Ascending aorta (tissue), 2 donors: ENCODE data around the gene BTG2. TPM values are rescaled to one million over a fixed set of nuclear protein-coding genes. Genes with fewer than 3 reads are reported as not detected.
"Not testable (repeated sequence)": the region's sequence is repeated elsewhere in the genome, so short reads cannot be mapped to it uniquely, and the experiment has no call there.

Source experiments
- DNase-seq, 2 donors: peaks; one replicate each; pipeline ENCODE4 v3.0.0-alpha.2; 2019; ENCODE audit warnings: low spot score in 2 of 2
- H3K27ac ChIP-seq, 2 donors: fragments of 200-600 bp; sonication (generic); one replicate each; pipeline ENCODE4 v1.5.1; 2016 to 2017; ENCODE audit warnings: mild to moderate bottlenecking in 1 of 2
- H3K27me3 ChIP-seq: fragments of 200-600 bp; sonication (generic); one replicate; pipeline ENCODE4 v1.5.1; 2017
- H3K36me3 ChIP-seq, 2 donors: fragments of 200-600 bp; sonication (generic); one replicate each; pipeline ENCODE4 v1.5.1; 2016
- H3K4me1 ChIP-seq, 2 donors: fragments of 200-600 bp; sonication (generic); one replicate each; pipeline ENCODE4 v1.5.1; 2016 to 2017; ENCODE audit warnings: mild to moderate bottlenecking in 1 of 2
- H3K4me3 ChIP-seq, 2 donors: fragments of 200-600 bp; sonication (generic); one replicate each; pipeline ENCODE4 v1.5.1; 2016 to 2017; ENCODE audit warnings: mild to moderate bottlenecking in 1 of 2
- H3K9me3 ChIP-seq, 2 donors: fragments of 200-600 bp; sonication (generic); one replicate each; pipeline ENCODE4 v1.5.1; 2016
- CTCF ChIP-seq, 3 experiments: fragments of 200-600 bp in 2 of 3; fragments of 450-650 bp in 1 of 3; sonication (generic) in 2 of 3; IDR thresholded peaks; one replicate each; pipeline ENCODE4 v1.5.1; 2016 to 2019; ENCODE audit warnings: antibody characterized with exemption in 3 of 3, mild to moderate bottlenecking in 1 of 3, moderate library complexity in 1 of 3
- intact Hi-C: fragments of 100-400 bp; cut with DNase I; formaldehyde crosslinking; loops from one replicate; pipeline ENCODE4 v1.15.1; 2023
- total RNA-seq: library from RNA; depleted of rRNA; stranded (reverse); fragments of >200 nt; gene quantifications from one replicate; pipeline ENCODE4 v1.1.0, GENCODE V29; 2016

The BTG2 gene
- total RNA-seq, 1 donor from 2014 or later: 219 TPM

GRCh38 chr1:203306965-203307541, 1.7 kb downstream of the BTG2 start:
- DNase-seq: no peak
- H3K27ac ChIP-seq: peak overlapping the region; percentile 99
- peak overlapping the region; percentile 90 to 95 for H3K4me3 ChIP-seq
- peaks cover 33 to 47% of the 10 kb centered on the region in 2 donors for H3K36me3 ChIP-seq
- intact Hi-C loops: loop anchor here (2.0 kb wide), 1 partner anchor 20 kb away; no protein-coding TSS in a partner anchor
- H3K27me3 ChIP-seq: no peaks in the 10 kb centered on the region
- TF ChIP-seq CTCF (IDR thresholded peaks at IDR 0.05): no peak
- H3K4me1 ChIP-seq: peaks cover 12 to 27% of the 10 kb centered on the region in 2 donors
- no peaks in the 10 kb centered on the region for H3K9me3 ChIP-seq

GRCh38 chr1:203307641-203308126, 2.4 kb downstream of the BTG2 start:
- no peak for DNase-seq
- Histone ChIP-seq H3K4me3 (peak overlapping the region; percentile 90 to 95), H3K36me3 (peaks cover 33 to 47% of the 10 kb centered on the region in 2 donors), H3K4me1 (peaks cover 12 to 27% of the 10 kb centered on the region in 2 donors), H3K27me3 (no peaks in the 10 kb centered on the region), H3K27ac (peak overlapping the region; percentile 99), H3K9me3 (no peaks in the 10 kb centered on the region)
- intact Hi-C loops: loop anchor here (2.0 kb wide), 1 partner anchor 19 kb away; no protein-coding TSS in a partner anchor
- TF ChIP-seq CTCF (IDR thresholded peaks at IDR 0.05): no peak

GRCh38 chr1:203308328-203308922, 3.1 kb downstream of the BTG2 start:
- Histone ChIP-seq H3K27ac (peak overlapping the region; percentile 99), H3K36me3 (peaks cover 33 to 47% of the 10 kb centered on the region in 2 donors), H3K9me3 (no peaks in the 10 kb centered on the region), H3K4me1 (peaks cover 12 to 27% of the 10 kb centered on the region in 2 donors), H3K4me3 (peak overlapping the region; percentile 90 to 95), H3K27me3 (no peaks in the 10 kb centered on the region)
- no peak for DNase-seq
- intact Hi-C loops: no loop called here
- TF ChIP-seq CTCF (IDR thresholded peaks at IDR 0.05): no peak

- intact Hi-C loops: no loop called here
- peak overlapping the region; percentile 99 for H3K27ac ChIP-seq
- H3K36me3 ChIP-seq: peaks cover 33 to 47% of the 10 kb centered on the region in 2 donors
- no peak for DNase-seq
- no peak for TF ChIP-seq CTCF (IDR thresholded peaks at IDR 0.05)
- H3K27me3 ChIP-seq: no peaks in the 10 kb centered on the region
- peak overlapping the region; percentile 90 to 95 for H3K4me3 ChIP-seq
- H3K4me1 ChIP-seq: peaks cover 12 to 27% of the 10 kb centered on the region in 2 donors
- H3K9me3 ChIP-seq: no peaks in the 10 kb centered on the region
Measured at GRCh38 chr1:203308923-203309331, 3.6 kb downstream of the BTG2 start.

GRCh38 chr1:203311368-203312301, 6.3 kb downstream of the BTG2 start:
- intact Hi-C loops: no loop called here
- Histone ChIP-seq H3K36me3 (peaks cover 33 to 38% of the 10 kb centered on the region in 2 donors), H3K4me3 (no peak overlapping the region), H3K9me3 (no peaks in the 10 kb centered on the region), H3K4me1 (peaks cover 12 to 30% of the 10 kb centered on the region in 2 donors), H3K27me3 (no peaks in the 10 kb centered on the region), H3K27ac (no peak overlapping the region)
- no peak for TF ChIP-seq CTCF (IDR thresholded peaks at IDR 0.05)
- DNase-seq: no peak

GRCh38 chr1:203314025-203314759, 8.9 kb downstream of the BTG2 start:
- H3K27ac ChIP-seq, DNase-seq, intact Hi-C loops, H3K4me3 ChIP-seq, H3K27me3 ChIP-seq, H3K9me3 ChIP-seq: not testable (repeated sequence)
- peaks cover 11 to 13% of the 10 kb centered on the region in 2 donors for H3K36me3 ChIP-seq
- H3K4me1 ChIP-seq: peaks cover 0 to 11% of the 10 kb centered on the region in 2 donors
